HG02763 (cell line): ENCODE results near the gene CALU.

Source experiments
- ATAC-seq: cut with Tn5 transposase; IDR thresholded peaks from one replicate; pipeline ENCODE4 v1.9.1; 2021; ENCODE audit warnings: mild to moderate bottlenecking, moderate library complexity; ENCODE audit not compliant: unreplicated experiment

Gene CALU

DNA sequence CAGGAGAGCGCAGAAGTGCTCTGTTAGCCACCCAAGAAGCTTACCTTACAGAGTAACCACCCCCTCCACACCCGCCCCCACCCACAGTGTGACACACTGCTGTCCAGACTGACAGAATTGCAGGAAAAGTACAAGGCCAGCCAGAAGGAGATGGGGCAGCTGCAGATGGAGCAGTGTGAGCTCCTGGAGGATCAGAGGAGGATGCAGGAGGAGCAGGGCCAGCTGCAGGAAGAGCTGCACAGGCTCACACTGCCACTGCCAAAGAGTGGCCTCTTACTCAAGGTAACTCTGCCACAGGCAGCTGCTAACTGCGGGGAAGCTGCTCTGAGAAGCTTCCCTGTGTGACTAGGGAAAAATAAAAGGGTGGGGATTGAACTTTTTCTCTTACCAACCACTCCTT lies 70.2 kb downstream of the CALU start:
- ATAC-seq: no peak

GRCh38 chr7:128810473-128810872 lies 71.3 kb downstream of the CALU start:
- no peak for ATAC-seq

- no peak for ATAC-seq
Measured at GRCh38 chr7:128810997-128811396, 71.8 kb downstream of the CALU start.

GRCh38 chr7:128811631-128812430 lies 72.7 kb downstream of the CALU start:
- ATAC-seq: no peak

DNA sequence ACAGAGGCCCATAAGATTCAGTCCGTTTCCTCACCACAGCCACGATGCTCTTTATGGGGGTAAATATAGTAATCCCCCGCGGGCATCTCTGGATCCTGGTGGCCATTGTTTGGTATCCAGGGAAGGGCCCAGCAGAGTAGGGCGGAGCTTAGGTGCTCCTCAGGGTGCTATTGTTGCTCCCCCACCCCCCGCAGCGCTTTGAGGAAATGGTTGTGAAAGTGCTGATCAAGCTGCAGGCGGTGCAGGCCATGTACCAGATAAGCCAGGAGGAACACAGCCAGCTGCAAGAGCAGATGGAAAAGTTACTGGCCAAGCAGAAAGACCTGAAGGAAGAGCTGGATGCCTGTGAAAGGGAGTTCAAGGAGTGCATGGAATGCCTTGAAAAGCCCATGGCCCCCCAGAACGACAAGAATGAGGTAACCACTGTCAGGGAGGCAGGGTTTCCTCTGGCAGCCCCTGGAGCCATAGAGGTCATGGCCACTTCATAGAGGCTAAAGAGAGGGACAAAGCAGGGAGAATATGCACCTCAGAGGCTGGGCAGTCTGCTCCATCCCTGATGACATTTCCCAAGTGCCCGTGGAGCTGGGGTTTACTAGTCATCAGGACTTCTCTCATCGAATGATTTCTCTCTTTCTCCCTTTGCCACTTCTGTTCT lies 73.5 kb downstream of the CALU start:
- no peak for ATAC-seq

DNA sequence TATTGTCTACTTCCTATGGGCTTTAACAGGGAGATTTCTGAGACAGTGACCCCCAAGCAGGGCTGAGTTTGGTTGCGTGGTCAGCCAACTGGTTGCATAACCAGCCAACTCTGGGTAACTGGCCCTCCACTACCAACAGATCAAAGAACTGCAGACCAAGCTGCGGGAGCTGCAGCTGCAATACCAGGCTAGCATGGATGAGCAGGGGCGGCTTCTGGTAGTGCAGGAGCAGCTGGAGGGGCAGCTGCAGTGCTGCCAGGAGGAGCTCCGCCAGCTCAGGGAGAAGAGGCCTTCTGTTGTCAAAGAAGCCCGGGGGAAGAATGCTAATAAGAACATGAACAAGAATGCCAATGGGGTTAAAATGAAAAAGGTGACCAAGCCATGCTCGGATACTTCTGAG lies 75.3 kb downstream of the CALU start:
- ATAC-seq: no peak

GRCh38 chr7:128815289-128815942 lies 76.3 kb downstream of the CALU start:
- no peak for ATAC-seq

GRCh38 chr7:128818694-128819093 lies 79.5 kb downstream of the CALU start:
- no peak for ATAC-seq
